DMS79 treated with DMSO at 0.1 percent for 48 hours (cell line): ENCODE measurements around the gene FBXL17.

Experiments used
- DNase-seq: peaks from one replicate; lab custom pipeline; 2025; lab: John Stamatoyannopoulos, UW

The FBXL17 gene

DNA sequence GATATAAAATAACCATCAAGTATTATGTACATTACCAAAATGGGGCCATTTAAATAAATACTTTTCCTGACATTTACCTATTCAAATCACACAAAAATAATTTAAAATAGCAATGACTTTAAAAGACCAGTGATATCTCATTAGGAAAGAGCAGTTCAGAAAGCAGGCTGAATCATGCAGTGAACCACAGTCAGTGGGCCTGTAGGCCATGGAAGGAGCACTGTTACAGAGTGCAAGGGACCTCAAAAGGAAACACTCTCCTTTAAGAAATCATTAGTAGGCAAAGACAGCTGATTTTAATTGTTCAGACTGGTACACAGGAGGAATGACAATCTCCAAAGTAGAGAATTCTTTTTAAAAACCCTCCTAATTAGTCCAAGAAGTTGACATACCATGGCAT is 427.6 kb downstream of the FBXL17 start:
- no peak for DNase-seq

DNA sequence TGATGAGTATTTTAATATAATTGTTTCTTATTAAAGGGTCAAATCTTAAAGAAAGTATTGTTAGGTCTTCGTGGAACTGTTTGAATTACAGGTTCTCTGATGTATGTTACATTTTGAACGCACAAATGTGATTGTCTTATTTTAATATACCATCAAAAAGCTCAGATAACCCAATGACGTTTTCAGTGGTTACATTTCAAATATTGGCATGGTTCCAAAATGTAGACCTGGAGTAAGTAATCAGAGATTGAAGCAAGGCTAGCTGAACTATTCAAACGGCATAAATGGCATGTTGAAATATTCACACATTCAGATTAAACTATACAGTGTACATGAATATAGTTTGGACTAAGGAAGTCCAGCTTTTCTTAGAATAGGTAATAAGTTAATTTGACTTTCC is 429.4 kb downstream of the FBXL17 start:
- no peak for DNase-seq

DNA sequence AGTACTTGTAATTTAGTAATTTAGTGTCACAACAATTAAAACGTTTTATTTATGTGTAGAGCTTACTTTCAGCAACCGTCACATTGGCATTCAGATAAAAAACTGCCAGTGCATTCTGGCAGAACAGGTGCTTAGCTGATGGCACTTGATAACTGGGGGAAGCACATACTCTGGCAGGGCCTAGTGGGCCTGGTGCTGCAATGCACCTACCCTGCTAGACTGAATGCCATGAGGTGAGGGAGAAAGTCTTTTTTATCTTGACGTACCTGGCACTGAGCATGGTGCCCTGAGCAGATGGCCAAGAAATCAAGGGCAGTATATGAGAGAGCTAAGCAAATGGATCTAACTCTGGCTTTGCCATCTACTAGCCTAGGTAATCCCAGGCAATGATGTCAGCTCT is 430.6 kb downstream of the FBXL17 start:
- peak; percentile 38 for DNase-seq

DNA sequence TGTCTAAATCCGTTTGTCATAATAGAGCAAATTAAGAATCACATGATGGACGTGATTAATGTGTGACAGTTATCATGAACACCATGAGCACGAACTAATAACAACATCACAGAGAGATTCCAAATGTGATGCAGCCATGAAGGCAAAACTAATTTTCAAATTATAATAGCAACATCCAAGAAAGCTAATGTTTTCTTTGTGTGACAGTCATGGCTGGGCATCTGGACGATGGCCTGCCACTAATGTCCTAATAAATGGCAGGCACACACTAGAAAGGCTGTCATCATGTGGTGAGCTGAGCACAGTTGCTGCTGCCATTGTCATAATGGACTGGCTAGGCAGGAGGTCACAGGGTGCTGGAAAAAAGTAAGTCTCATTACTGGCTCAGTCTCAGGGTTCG is 431.1 kb downstream of the FBXL17 start:
- no peak for DNase-seq

DNA sequence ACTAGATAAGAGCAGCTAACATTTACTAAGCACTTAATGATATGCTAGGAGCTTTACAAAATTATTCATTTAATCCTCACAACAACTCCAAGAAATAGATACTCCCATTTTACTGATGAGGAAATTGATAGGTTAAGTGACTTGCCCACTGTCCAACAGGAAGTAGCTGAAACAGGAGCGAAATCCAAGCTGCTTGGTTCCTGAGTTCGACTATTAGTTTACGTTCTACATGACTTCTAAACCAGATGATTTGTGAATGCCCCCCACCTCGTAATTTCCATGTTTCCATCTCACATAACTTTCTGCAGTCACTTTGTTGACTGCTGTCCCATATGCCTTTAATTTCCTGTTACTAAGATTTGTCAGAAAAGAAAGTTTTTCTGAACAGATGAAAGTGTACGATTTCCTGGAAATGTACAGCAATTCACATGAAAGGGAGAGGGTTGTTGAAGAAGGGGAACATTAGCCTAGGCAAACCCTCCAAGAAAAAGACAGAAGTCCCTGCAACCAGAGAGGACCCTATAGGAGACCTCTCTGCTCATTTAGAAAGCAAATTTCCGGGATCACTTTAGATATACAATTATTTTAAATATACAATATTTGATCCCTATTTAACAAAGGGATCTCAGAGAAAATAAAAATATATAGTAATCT is 432.1 kb downstream of the FBXL17 start:
- DNase-seq, result no peak

DNA sequence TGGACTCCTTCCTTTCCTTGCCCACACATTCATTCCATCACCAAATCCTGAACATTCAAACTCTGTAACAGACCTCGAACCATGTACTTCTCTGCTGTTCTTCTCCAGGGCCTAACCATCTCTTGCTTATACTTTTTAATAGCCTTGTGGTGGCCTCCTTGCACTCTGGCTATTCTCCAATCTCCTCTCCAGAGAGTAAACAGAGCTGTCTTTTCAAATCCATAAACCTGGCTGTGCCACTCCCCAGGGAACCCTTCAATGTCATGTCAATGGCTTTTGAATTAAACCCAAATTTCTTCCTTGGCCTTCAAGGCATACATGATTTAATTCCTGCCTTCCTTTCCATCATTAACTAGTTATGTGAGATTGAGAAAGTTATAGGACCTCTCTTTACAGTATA is 433.5 kb downstream of the FBXL17 start:
- peak; percentile 84 for DNase-seq

DNA sequence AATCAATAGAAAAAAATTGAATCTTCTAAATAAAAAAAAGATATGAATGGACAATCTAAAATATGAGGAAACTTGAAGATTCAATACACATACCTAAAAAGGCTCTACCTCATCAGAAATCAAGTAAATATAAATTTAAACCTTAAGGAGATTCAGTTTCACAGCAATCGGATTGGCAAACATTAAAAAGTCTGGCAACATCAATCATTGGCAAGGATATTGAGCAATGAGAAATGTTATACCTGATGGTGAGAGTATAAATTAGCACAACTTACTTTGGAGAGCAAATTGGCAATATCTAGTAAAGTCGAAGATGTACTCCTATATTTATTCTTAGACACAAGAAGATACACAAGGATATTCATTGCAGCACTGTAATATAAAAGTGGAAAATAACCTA is 436.8 kb downstream of the FBXL17 start:
- no peak for DNase-seq

DNA sequence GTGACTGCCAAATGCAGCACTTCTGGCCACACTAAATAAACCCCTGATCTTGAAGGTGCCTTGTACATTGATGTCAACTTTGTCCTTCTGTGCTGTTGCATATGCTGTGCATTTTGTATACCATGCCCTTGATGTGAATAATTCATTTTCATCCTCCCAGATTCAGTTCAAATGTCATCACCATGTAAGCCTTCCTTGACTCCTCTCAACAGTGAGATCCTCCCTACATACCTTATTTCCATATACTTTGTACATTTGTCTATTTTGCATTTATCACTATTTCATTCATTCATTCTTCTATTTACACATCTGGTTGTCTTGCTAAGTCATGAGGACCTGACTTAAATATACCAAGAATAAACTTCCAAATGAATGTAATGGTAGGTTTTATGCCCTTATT is 438.0 kb downstream of the FBXL17 start:
- DNase-seq, result no peak

DNA sequence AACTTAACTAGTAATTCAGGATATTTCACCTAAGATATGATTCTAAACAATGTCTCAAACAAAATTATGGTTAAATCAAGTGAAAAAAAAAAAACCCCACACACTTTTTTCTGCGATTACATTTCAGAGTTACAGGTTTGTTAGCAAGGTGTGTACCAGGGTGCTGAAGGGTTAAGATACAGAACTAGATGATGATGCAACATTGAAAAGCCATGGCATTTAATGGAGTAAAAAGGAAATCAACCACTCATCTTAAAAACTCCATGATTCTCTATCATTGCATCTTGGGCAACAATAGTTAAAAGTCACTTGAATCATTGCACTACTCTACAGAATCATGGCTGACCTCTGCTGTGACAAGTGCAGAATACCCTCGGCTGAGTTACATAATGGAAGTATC is 440.9 kb downstream of the FBXL17 start:
- DNase-seq, result no peak

DNA sequence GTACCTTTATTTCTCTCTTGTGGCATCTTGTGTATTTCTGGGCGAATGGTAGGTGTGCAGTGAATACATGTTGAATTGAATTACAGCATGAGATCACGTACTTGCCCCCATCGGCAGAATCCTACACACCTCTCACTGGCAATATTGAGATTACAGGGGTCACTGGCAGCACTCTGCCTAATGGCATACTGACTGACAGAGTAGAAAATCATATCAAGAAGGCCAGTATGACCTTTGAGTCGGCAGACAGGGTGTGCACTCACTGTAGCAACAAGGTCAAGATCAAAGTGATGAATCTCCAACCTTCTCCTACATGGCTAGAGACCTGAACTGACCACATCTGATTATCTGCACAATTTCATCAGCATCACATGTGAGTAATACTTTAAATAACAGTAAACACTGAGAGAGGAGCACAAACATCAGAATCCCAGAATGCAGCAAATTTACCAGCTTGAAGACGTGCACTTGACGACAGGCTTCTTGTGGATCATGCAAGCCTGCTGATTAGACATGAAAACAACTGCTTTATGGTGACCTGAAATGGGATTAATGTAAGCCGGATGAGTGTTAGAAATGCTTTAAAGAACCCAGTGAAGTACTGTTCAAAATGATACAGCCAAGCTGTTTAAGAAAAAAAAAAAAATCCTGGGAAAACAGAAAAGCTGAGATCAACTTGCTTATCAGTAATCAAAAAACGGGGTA is 444.1 kb downstream of the FBXL17 start:
- no peak for DNase-seq

DNA sequence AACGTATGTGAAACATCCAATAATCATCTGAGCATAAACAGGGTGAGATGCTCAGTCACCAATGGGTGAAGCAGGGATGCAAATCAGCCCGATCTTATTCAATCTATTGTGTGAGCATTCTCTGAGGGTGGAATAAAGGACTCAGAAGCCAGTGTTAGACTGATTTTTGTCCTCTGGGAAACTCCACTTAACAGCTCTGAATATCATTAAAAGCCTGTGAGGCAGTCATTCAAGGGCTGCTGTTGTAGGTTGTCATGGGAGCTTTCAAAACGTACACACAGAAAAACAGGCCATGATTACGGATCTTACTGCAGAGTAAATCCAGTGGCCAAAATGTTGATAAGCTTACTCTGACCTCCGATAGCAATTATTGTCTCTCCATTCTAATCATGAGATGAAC is 444.7 kb downstream of the FBXL17 start:
- DNase-seq, result no peak

DNA sequence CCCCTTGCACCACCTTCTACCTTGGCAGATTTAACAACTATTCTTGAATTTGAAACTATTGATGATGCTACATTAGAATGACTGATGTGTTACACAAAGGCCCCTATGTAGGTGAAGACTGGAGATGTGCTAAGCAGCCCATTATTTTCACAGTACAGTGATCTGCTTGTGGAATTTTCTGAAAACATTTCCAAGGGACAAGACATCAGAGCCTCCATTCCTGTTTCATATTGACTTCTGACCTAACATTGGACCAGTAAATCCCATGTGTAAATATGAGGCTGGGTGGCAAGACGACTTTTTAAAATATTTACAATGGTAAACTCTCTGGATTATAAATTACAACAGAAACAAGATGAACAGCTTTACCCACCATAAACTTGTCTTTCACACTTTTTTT is 445.4 kb downstream of the FBXL17 start:
- no peak for DNase-seq

DNA sequence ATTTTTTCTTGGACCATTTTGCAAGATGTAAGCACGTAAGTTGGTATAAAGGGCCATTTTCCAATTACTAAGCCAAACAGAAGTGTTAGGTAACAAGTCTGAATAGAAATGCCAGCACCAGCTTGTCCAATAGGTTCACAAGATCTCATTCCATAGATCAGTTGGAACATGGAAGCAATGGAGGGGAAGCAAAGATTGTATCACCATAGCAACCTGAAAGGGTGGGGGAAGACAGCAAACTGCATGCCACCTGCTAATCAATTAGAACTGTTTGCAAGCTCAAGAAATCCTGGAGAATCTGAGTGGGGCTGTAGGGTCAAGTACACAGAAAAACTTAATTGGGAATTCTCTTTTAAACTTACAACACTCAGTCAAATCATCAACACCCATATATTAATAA is 446.3 kb downstream of the FBXL17 start:
- no peak for DNase-seq

DNA sequence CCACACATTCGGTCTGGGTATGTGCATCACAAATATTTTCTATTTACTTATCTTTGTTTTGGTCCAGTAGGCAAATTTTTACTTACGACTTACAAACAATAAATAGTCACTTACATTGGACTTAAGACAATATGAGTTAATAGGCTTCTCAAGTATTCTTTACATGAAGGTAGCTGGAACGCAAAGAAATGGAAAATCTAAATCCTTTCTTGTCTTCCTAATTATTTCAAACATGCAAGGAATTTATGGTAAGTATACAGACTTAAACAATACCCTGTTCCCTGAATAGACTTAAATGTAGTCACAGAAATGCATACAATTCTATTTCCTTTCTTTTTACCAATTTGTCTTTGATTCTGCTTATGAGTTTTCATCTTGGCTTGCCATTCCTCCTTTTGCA is 448.6 kb downstream of the FBXL17 start:
- DNase-seq, result no peak

DNA sequence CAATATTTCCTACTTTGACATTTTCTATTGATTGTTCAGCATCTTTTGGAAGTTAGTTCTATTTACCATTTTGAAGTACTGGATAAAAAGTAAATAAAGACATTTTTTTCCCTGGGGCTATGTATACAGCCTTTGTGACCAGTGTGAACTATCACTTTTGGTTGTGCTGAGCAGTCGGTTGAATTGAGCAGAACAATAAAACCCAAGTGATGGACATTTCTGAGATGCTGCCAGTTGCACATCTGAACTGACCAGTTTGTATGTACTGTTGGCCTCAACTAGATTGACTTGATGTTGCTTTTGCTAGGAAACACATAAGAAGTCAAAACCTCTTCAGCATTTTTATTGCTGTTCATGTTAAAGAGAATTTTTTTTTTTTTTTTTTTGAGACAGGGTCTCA is 451.0 kb downstream of the FBXL17 start:
- no peak for DNase-seq

DNA sequence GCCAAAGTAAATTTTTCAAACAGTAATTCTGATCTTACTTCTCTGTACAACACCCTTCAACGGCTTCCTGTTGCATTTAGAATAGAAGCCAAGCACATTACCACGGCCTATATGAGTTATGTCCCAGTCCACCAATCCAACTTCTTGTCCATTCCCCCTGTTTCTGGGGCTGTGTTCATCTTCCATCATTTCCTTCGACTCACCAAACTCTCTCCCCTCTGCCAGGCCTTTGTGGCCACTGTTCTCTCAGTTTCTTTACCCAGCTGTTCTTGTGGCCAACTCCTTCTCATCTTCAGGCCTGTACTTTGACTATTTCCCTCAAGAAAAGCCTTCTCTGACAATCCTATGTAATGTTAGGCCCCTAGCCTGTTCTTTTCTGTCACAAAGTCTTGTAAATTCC is 451.8 kb downstream of the FBXL17 start:
- no peak for DNase-seq

DNA sequence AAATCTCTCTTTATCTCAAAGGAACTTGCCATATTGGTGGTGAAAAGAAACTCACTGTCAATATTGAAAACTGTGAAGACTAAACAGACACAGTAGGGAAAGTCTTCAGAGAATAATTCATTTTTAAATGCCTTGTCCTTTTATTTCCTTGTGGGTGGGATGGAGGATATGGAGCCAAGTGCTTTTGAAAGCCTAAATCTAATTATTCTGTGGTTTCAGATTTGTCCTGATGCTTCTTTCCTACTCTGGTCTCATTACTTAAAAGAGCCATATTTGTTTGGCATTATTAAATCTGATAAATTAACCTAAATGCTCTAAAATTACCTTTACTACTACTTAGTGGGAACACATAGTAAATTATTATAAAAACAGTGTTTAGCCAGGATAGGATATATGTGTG is 452.8 kb downstream of the FBXL17 start:
- no peak for DNase-seq

DNA sequence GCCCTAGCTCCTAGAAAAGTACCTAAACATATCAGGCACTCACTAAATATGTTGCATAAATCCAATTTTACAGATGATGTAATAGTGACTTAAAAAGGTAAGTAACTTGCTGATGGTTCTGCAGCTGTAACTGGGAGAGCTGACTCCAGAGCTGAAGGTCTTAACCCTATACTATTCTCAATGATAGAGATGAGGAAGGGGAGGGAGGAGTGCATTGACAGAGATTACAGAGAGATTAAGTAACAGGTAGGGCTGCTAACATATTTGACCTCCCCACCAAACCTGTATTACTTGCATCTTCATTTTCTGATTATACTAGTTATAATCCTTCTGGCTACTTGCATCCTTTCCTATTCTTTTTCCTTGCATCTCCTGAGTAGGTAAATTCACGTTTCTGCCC is 455.8 kb downstream of the FBXL17 start:
- DNase-seq, result no peak

DNA sequence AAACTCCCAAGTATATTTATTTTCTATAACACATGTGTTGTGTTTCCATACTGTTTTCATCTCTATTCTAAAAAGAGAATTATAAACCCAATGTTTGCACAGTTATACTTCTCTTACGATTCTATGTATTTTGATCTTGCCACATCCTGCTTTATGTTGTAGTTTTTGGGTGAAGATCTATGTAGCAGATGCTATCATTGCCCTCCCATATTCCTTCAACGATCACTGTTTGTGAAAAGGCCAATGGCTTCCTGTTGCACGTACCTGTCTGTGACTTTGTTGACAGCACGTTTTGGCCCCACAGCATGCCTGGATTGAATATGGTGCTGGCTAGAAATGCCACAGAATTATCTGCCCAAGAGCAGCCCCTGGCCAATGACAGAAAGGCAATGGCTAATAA is 456.7 kb downstream of the FBXL17 start:
- DNase-seq, result no peak

DNA sequence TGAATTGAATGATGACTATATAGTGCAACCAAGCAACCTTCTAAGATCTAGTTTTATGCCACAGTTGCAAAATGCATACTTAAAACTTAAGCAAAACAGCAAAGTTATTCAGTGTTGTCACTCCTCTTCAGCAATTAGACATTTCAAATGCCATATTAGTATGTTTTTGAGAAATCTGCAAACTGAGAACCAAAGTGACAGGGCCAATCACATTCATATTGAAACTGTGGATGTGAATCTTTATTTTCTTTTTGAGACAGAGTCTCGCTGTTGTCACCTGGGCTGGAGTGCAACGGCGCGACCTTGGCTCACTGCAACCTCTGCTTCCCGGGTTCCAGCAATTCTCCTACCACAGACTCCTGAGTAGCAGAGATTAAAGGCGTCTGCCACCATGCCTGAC is 461.9 kb downstream of the FBXL17 start:
- no peak for DNase-seq

DNA sequence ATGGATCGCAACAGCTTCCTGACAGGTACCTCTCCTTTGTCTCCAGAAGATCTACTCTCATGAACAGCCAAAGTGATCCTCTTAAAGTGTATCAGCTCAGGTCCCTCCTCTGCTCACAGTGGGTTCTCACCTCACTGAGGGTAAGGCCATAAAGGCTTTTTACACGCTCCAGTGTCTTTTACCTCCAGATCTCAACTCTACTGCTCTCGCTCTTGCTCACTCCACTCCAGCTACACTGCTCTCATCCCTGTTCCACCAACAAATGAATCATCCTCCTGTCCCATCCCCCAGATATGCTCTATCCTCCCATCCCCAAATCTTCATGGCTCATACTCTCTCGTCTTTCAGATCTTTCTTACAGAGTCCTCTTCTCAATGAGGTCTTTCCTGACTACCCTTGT is 462.5 kb downstream of the FBXL17 start:
- no peak for DNase-seq

DNA sequence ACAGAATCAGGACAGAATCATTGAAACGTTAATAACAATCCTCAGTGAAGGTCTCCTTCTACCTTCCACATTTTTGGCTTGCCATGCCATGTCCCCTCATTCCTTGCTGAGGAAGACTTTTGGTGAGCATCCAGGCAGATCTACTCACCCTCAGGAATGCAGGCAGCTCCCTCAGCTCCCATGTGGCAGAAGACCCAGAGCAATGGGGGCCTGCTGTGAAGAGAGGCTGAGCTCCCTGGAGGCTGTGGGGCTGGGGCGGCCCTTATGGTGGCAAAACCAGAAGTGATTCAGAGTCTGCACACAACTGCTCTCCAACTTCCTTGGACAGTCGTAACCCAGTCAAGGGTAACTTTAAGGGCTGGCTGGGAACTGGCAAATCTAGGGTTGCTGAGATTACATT is 463.9 kb downstream of the FBXL17 start:
- DNase-seq, result no peak

DNA sequence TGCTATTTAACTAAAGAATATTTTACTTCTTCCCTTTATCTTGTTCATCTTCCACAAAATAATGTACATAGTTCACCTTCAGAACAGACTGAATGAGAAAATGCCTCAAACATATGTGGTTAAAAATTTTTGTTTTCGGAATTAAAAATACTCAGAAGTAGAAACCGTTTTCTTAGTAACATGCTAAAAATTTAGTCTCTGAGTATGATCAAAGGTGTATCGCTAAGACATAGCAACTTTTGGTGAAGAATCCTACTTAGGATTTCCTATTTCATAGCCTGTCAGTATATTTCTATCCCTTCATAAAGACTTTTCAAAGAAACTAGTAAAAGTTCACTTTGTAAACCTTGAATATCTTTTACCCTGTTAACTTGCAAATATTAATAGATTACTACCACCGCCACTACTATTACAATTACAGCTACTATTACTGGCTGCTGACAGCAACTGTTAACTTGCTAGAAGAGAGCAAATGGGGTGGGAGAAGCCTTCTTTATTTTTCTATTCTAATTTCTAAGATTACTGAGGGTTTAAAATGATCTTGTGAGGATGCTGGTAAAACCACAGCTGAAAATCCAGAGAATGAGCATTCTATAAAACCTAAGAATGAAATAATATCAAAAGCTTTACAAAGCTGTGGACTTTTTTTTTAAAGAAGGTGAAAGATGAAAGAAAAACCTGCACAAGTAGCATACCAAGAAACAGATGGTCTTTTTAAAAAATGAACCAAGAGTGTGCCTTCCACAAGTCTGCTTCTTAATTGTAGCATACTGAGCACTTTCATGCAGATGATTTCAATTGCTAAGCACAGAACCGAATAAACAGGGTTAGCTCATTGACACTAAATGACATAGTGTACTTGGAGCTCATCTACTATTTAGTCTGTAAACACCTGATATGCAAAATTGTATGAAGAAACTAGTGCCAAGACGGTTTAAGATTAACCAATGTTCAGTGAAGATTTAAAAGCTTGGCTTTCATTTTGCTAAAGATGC is 464.9 kb downstream of the FBXL17 start:
- DNase-seq, result no peak
